ENCODE measurements around the gene SNRPD3.
A peak's percentile ranks its signal among the peaks of the same experiment; 100 is the strongest.
"Not testable (repeated sequence)": the region's sequence is repeated elsewhere in the genome, so short reads cannot be mapped to it uniquely, and the experiment has no call there.

SNRPD3 gene

DNA sequence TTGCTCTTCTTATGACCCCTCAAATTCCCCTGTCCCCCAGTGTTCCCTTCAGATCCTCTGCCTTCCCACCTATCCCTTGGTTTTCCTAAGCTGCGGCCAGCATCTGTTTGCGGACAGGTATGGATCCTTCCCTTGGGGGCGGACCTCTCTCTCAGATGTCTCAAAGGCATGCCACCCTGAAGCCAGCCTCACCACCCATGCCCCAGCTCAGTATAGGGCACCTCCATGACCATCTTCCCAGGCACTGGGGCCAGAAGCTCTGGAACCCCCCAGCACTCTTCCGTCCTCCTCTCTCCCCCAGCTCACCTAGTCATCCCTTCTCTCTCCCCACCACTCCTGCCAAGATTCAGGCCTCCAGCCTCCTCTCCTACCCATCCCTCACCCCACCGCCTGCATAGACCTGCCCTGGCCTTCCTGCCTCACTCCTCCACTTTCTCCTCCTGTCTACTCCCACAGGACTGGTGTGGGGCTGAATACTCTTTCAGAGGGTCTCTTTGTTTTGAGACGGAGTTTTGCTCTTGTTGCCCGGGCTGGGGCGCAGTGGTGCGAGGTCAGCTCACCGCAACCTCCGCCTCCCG lies 34.9 kb downstream of the SNRPD3 start:
- no peak for DNase-seq (ENCODE audit: extremely low read depth, insufficient read length)
- TF ChIP-seq, protein P1, sequence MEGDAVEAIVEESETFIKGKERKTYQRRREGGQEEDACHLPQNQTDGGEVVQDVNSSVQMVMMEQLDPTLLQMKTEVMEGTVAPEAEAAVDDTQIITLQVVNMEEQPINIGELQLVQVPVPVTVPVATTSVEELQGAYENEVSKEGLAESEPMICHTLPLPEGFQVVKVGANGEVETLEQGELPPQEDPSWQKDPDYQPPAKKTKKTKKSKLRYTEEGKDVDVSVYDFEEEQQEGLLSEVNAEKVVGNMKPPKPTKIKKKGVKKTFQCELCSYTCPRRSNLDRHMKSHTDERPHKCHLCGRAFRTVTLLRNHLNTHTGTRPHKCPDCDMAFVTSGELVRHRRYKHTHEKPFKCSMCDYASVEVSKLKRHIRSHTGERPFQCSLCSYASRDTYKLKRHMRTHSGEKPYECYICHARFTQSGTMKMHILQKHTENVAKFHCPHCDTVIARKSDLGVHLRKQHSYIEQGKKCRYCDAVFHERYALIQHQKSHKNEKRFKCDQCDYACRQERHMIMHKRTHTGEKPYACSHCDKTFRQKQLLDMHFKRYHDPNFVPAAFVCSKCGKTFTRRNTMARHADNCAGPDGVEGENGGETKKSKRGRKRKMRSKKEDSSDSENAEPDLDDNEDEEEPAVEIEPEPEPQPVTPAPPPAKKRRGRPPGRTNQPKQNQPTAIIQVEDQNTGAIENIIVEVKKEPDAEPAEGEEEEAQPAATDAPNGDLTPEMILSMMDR (IDR thresholded peaks at IDR 0.05; ENCODE audit: insufficient read depth, low read length, poor library complexity, severe bottlenecking) = no peak

GRCh38 chr22:24591286-24591830 lies 35.6 kb downstream of the SNRPD3 start:
- TF ChIP-seq, protein P1 (IDR thresholded peaks at IDR 0.05; ENCODE audit: insufficient read depth, low read length, poor library complexity, severe bottlenecking) = no peak
- no peaks in the 10 kb centered on the region for H3K36me3 ChIP-seq (ENCODE audit: control insufficient read depth, insufficient read depth, low read length)
- H3K4me3 ChIP-seq (replicated peaks; ENCODE audit: low read depth, low read length) = no peak overlapping the region
- no peaks in the 10 kb centered on the region for H3K27me3 ChIP-seq (replicated peaks; ENCODE audit: control insufficient read depth, insufficient read depth, low read length)
- DNase-seq (ENCODE audit: extremely low read depth, insufficient read length) = no peak

More for the DNA sequence above, 34.9 kb downstream of the SNRPD3 start:
- Histone ChIP-seq H3K36me3 (ENCODE audit: control insufficient read depth, insufficient read depth, low read length) (no peaks in the 10 kb centered on the region), H3K27me3 (replicated peaks; ENCODE audit: control insufficient read depth, insufficient read depth, low read length) (no peaks in the 10 kb centered on the region), H3K4me3 (replicated peaks; ENCODE audit: low read depth, low read length) (no peak overlapping the region)

- peak overlapping the region; percentile 57 for H3K4me3 ChIP-seq (replicated peaks; ENCODE audit: low read depth, low read length)
- TF ChIP-seq, protein P1 (IDR thresholded peaks at IDR 0.05; ENCODE audit: insufficient read depth, low read length, poor library complexity, severe bottlenecking) = no peak
- DNase-seq (ENCODE audit: extremely low read depth, insufficient read length) = peak; percentile 39
- H3K36me3 ChIP-seq (ENCODE audit: control insufficient read depth, insufficient read depth, low read length) = no peaks in the 10 kb centered on the region
- no peaks in the 10 kb centered on the region for H3K27me3 ChIP-seq (replicated peaks; ENCODE audit: control insufficient read depth, insufficient read depth, low read length)
Measured at GRCh38 chr22:24592058-24592850, 36.5 kb downstream of the SNRPD3 start.

- peak; percentile 75 for DNase-seq (ENCODE audit: extremely low read depth, insufficient read length)
- H3K4me3 ChIP-seq (replicated peaks; ENCODE audit: low read depth, low read length) = peak within 1 kb of the TSS; percentile 57
- TF ChIP-seq, protein P1 (IDR thresholded peaks at IDR 0.05; ENCODE audit: insufficient read depth, low read length, poor library complexity, severe bottlenecking) = no peak
- H3K27me3 ChIP-seq (replicated peaks; ENCODE audit: control insufficient read depth, insufficient read depth, low read length) = no peaks in the 10 kb centered on the region
- no peaks in the 10 kb centered on the region for H3K36me3 ChIP-seq (ENCODE audit: control insufficient read depth, insufficient read depth, low read length)
Measured at GRCh38 chr22:24592851-24593558, 37.2 kb downstream of the SNRPD3 start, which contains the start of gene LRRC75B. LRRC75B (minus strand) TSS chr22:24593073; CDS start chr22:24593039, 34 bp downstream.

GRCh38 chr22:24593559-24593835 lies 37.7 kb downstream of the SNRPD3 start:
- DNase-seq (ENCODE audit: extremely low read depth, insufficient read length); H3K36me3 ChIP-seq (ENCODE audit: control insufficient read depth, insufficient read depth, low read length); H3K27me3 ChIP-seq (replicated peaks; ENCODE audit: control insufficient read depth, insufficient read depth, low read length): not testable (repeated sequence)
- peak overlapping the region; percentile 57; the same call in 1 of the 2 replicates for H3K4me3 ChIP-seq (replicated peaks; ENCODE audit: low read depth, low read length)

All from GM06990 (cell line).